ENCODE results near the gene TRANK1.

- TF ChIP-seq BRCA1 (IDR thresholded peaks at IDR 0.05; ENCODE audit: low read depth, low read length) = no peak
- no peak for TF ChIP-seq MAFK (IDR thresholded peaks at IDR 0.05; ENCODE audit: low read depth, low read length)
- no peak for TF ChIP-seq CTCF (IDR thresholded peaks at IDR 0.05; ENCODE audit: control extremely low read depth in 1 of 3, insufficient read depth in 1 of 3, low read depth in 1 of 3, low read length in 3 of 3)
- TF ChIP-seq CBX5 (IDR thresholded peaks at IDR 0.05; ENCODE audit: low read depth, low read length) = no peak
- TF ChIP-seq POLR2AphosphoS5 (IDR thresholded peaks at IDR 0.05; ENCODE audit: low read depth, low read length) = no peak
Observed at GRCh38 chr3:36964331-36964730, 19.5 kb upstream of the TRANK1 start.

Measured in H1 (cell line).